Astrocyte (in vitro differentiated cells and primary cell): ENCODE measurements around the gene PLD3. TPM values are rescaled to one million over a fixed set of nuclear protein-coding genes. Genes with fewer than 3 reads are reported as not detected.

Source experiments
- DNase-seq: peaks from one replicate; pipeline ENCODE4 v3.0.0-alpha.2; 2010; ENCODE audit warnings: low read depth
- FAIRE-seq: peaks from 2 replicates; lab custom pipeline; 2011; peaks lifted over from hg19 to GRCh38; lab: Jason Lieb, UNC
- H2AFZ ChIP-seq: 2 replicates; pipeline ENCODE4 v1.6.0; 2012; ENCODE audit warnings: low read depth, low read length, inconsistent platforms
- H3K27ac ChIP-seq: 2 replicates; pipeline ENCODE4 v1.5.1; 2011; ENCODE audit warnings: low read depth, low read length, inconsistent platforms
- H3K27me3 ChIP-seq: 2 replicates; pipeline ENCODE4 v1.6.0; 2011; ENCODE audit warnings: low read length, inconsistent platforms; ENCODE audit not compliant: insufficient read depth
- H3K36me3 ChIP-seq: 2 replicates; pipeline ENCODE4 v1.5.1; 2011; ENCODE audit warnings: low read length, inconsistent platforms; ENCODE audit not compliant: insufficient read depth
- H3K4me1 ChIP-seq: 2 replicates; pipeline ENCODE4 v1.5.1; 2011; ENCODE audit warnings: low read length, inconsistent platforms; ENCODE audit not compliant: insufficient read depth
- H3K4me2 ChIP-seq: 2 replicates; pipeline ENCODE4 v1.6.0; 2012; ENCODE audit warnings: low read length, inconsistent platforms
- H3K4me3 ChIP-seq: 2 replicates; pipeline ENCODE4 v1.5.1; 2011; ENCODE audit warnings: low read depth, mild to moderate bottlenecking, low read length, inconsistent platforms; ENCODE audit not compliant: insufficient read depth
- H3K79me2 ChIP-seq: 2 replicates; pipeline ENCODE4 v1.6.0; 2012; ENCODE audit warnings: mild to moderate bottlenecking, low read length, inconsistent platforms; ENCODE audit not compliant: insufficient read depth
- H3K9ac ChIP-seq: 2 replicates; pipeline ENCODE4 v1.6.0; 2012; ENCODE audit warnings: mild to moderate bottlenecking, low read length, inconsistent platforms
- H3K9me3 ChIP-seq: 2 replicates; pipeline ENCODE4 v1.5.1; 2012; ENCODE audit warnings: low read depth, mild to moderate bottlenecking, low read length, inconsistent platforms; ENCODE audit not compliant: insufficient read depth
- H4K20me1 ChIP-seq: 2 replicates; pipeline ENCODE4 v1.6.0; 2012; ENCODE audit warnings: low read length, inconsistent platforms; ENCODE audit not compliant: insufficient read depth
- H3K27ac Mint-ChIP-seq: one replicate; pipeline ENCODE4 v1.8.0; 2021; ENCODE audit warnings: mild to moderate bottlenecking, mixed read lengths; ENCODE audit not compliant: unreplicated experiment
- H3K27me3 Mint-ChIP-seq: one replicate; pipeline ENCODE4 v1.8.0; 2021; ENCODE audit warnings: low read depth, mixed read lengths; ENCODE audit not compliant: unreplicated experiment
- H3K36me3 Mint-ChIP-seq: one replicate; pipeline ENCODE4 v1.8.0; 2021; ENCODE audit warnings: low read depth, mixed read lengths; ENCODE audit not compliant: unreplicated experiment
- H3K4me1 Mint-ChIP-seq: one replicate; pipeline ENCODE4 v1.8.0; 2021; ENCODE audit warnings: low read depth, mixed read lengths; ENCODE audit not compliant: unreplicated experiment
- H3K4me3 Mint-ChIP-seq: one replicate; pipeline ENCODE4 v1.8.0; 2021; ENCODE audit warnings: mild to moderate bottlenecking, moderate library complexity, mixed read lengths; ENCODE audit not compliant: unreplicated experiment
- H3K9me3 Mint-ChIP-seq: one replicate; pipeline ENCODE4 v1.8.0; 2021; ENCODE audit warnings: mild to moderate bottlenecking, mixed read lengths; ENCODE audit not compliant: unreplicated experiment
- EZH2 ChIP-seq: IDR thresholded peaks from 2 replicates; pipeline ENCODE4 v1.6.1; 2012; ENCODE audit warnings: mild to moderate bottlenecking, low read length, inconsistent platforms; ENCODE audit not compliant: insufficient read depth
- total RNA-seq: library from RNA; stranded (reverse); gene quantifications from 2 replicates; pipeline ENCODE4 v1.2.1, GENCODE V29; 2021
- TF ChIP-seq, protein P1 (sequence below): IDR thresholded peaks from 2 replicates; pipeline ENCODE4 v1.5.1; 2011; ENCODE audit warnings: low read depth, mild to moderate bottlenecking, inconsistent platforms, low read length, moderate library complexity; ENCODE audit not compliant: insufficient read depth

Gene PLD3
- total RNA-seq, 1 donor from 2014 or later, result 728 TPM

- H3K27ac Mint-ChIP-seq, result no peak overlapping the region
- Histone ChIP-seq H4K20me1 (peaks cover 7% of the 10 kb centered on the region), H2AFZ (no peak overlapping the region), H3K9ac (no peak overlapping the region), H3K4me2 (no peak overlapping the region), H3K27ac (no peak overlapping the region), H3K9me3 (no peaks in the 10 kb centered on the region), H3K79me2 (no peaks in the 10 kb centered on the region), H3K4me1 (peaks cover 10% of the 10 kb centered on the region), H3K27me3 (no peaks in the 10 kb centered on the region), H3K36me3 (peaks cover 7% of the 10 kb centered on the region), H3K4me3 (no peak overlapping the region)
- H3K36me3 Mint-ChIP-seq, result peaks cover 31% of the 10 kb centered on the region
- no peaks in the 10 kb centered on the region for H3K27me3 Mint-ChIP-seq
- FAIRE-seq (no peak), DNase-seq (no peak)
- no peaks in the 10 kb centered on the region for H3K4me1 Mint-ChIP-seq
- no peak for TF ChIP-seq EZH2
- TF ChIP-seq, protein P1, sequence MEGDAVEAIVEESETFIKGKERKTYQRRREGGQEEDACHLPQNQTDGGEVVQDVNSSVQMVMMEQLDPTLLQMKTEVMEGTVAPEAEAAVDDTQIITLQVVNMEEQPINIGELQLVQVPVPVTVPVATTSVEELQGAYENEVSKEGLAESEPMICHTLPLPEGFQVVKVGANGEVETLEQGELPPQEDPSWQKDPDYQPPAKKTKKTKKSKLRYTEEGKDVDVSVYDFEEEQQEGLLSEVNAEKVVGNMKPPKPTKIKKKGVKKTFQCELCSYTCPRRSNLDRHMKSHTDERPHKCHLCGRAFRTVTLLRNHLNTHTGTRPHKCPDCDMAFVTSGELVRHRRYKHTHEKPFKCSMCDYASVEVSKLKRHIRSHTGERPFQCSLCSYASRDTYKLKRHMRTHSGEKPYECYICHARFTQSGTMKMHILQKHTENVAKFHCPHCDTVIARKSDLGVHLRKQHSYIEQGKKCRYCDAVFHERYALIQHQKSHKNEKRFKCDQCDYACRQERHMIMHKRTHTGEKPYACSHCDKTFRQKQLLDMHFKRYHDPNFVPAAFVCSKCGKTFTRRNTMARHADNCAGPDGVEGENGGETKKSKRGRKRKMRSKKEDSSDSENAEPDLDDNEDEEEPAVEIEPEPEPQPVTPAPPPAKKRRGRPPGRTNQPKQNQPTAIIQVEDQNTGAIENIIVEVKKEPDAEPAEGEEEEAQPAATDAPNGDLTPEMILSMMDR, result no peak
- no peaks in the 10 kb centered on the region for H3K9me3 Mint-ChIP-seq
- no peak overlapping the region for H3K4me3 Mint-ChIP-seq
Observed at GRCh38 chr19:40321566-40322270, 26.8 kb upstream of the PLD3 start.

DNA sequence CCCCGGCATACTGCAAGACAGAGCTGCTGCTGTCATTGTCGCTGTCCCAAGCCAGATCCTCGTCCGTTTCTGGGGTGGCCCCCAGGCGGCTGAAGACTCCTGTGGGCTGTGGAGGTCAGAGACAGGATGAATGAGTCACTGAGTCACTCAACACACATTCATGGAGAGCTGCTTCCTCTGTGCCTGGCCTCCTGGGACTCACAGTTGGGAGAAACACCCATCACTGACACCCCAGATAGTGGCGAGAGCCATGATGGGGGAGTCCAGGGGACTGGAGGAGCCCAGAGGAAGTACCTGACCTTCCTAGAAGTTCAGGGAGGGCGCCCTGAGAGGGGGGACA lies 26.3 kb upstream of the PLD3 start:
- H3K4me1 ChIP-seq, result peaks cover 10% of the 10 kb centered on the region
- no peak overlapping the region for H3K4me3 ChIP-seq
- H3K27me3 ChIP-seq, result no peaks in the 10 kb centered on the region
- Mint-ChIP-seq H3K4me1 (no peaks in the 10 kb centered on the region), H3K27me3 (no peaks in the 10 kb centered on the region), H3K9me3 (no peaks in the 10 kb centered on the region), H3K36me3 (peaks cover 32% of the 10 kb centered on the region), H3K4me3 (no peak overlapping the region), H3K27ac (no peak overlapping the region)
- TF ChIP-seq, protein P1, result no peak
- no peak for TF ChIP-seq EZH2
- H3K27ac ChIP-seq, result no peak overlapping the region
- peaks cover 7% of the 10 kb centered on the region for H3K36me3 ChIP-seq
- FAIRE-seq (no peak), DNase-seq (no peak)
- H3K9me3 ChIP-seq, result no peaks in the 10 kb centered on the region
- H3K4me2 ChIP-seq, result peak overlapping the region; percentile 33
- H3K79me2 ChIP-seq, result no peaks in the 10 kb centered on the region
- H4K20me1 ChIP-seq, result peaks cover 7% of the 10 kb centered on the region
- no peak overlapping the region for H3K9ac ChIP-seq
- H2AFZ ChIP-seq, result no peak overlapping the region

GRCh38 chr19:40322951-40323615 lies 25.4 kb upstream of the PLD3 start:
- H3K9ac ChIP-seq, result no peak overlapping the region
- Mint-ChIP-seq H3K27ac (no peak overlapping the region), H3K9me3 (no peaks in the 10 kb centered on the region), H3K36me3 (peaks cover 36% of the 10 kb centered on the region), H3K27me3 (no peaks in the 10 kb centered on the region), H3K4me3 (no peak overlapping the region), H3K4me1 (no peaks in the 10 kb centered on the region)
- no peak overlapping the region for H3K4me3 ChIP-seq
- H3K27ac ChIP-seq, result no peak overlapping the region
- no peak for TF ChIP-seq EZH2
- TF ChIP-seq, protein P1, result no peak
- H3K4me1 ChIP-seq, result peaks cover 10% of the 10 kb centered on the region
- H4K20me1 ChIP-seq, result peaks cover 7% of the 10 kb centered on the region
- H3K36me3 ChIP-seq, result peaks cover 15% of the 10 kb centered on the region
- no peaks in the 10 kb centered on the region for H3K27me3 ChIP-seq
- peak overlapping the region; percentile 33 for H3K4me2 ChIP-seq
- no peak for FAIRE-seq
- H3K9me3 ChIP-seq, result no peaks in the 10 kb centered on the region
- no peak for DNase-seq
- H2AFZ ChIP-seq, result no peak overlapping the region
- H3K79me2 ChIP-seq, result no peaks in the 10 kb centered on the region
